GM12801 (cell line): ENCODE measurements around the gene ZNF578.

ENCODE experiments used
- TF ChIP-seq, protein P1 (sequence below): IDR thresholded peaks from one replicate; pipeline ENCODE4 v1.5.1; 2011; ENCODE audit warnings: control low read depth; ENCODE audit not compliant: insufficient read length; ENCODE audit errors: extremely low read depth

Gene ZNF578

DNA sequence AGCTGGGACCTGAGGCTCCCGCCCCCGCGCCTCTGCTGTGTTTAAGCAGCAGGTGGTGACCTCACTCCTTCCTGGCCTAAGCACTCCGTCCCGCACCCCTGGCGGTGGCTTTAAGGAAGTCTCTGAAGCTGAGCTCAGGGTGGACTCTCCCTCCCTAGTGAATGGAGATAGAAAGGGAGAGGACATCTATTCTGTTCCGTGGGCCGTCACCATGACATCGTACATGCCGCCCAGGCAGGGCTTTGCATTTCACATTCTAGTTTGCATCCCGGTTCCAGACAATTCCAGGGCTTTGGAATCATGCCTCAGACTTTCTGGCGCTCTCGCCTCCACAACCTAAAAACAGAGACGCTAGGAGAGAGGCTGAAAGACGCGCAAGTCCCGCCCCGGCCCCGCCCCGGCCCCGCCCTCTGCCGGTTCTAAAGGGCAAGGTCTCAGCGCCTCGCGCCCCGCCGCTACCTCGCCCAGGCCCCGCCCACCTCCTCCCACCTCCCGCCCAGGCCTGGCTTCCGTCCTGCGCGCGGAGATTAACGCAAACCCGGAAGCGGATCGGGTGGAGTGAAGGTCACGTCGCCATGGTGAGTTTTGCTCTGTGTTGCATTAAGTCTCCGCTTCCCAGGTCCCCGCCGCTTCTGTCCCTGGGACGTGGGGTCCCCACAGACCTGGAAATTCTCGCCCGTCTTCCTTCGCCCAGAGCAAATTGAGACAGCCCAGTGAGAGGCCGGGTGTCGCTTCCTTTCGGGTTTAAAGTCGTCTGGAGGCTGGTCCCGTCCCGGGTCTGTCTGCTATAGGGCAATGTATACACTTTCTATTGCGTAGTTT, 74.0 kb downstream of the ZNF578 start, which contains the start of gene ZNF808:
Gene ZNF808 (plus strand): TSS at position 535 of the 822 bp plus-strand sequence. CDS start 15,617 bp downstream, outside the sequence.
- TF ChIP-seq, protein P1, sequence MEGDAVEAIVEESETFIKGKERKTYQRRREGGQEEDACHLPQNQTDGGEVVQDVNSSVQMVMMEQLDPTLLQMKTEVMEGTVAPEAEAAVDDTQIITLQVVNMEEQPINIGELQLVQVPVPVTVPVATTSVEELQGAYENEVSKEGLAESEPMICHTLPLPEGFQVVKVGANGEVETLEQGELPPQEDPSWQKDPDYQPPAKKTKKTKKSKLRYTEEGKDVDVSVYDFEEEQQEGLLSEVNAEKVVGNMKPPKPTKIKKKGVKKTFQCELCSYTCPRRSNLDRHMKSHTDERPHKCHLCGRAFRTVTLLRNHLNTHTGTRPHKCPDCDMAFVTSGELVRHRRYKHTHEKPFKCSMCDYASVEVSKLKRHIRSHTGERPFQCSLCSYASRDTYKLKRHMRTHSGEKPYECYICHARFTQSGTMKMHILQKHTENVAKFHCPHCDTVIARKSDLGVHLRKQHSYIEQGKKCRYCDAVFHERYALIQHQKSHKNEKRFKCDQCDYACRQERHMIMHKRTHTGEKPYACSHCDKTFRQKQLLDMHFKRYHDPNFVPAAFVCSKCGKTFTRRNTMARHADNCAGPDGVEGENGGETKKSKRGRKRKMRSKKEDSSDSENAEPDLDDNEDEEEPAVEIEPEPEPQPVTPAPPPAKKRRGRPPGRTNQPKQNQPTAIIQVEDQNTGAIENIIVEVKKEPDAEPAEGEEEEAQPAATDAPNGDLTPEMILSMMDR = no peak

DNA sequence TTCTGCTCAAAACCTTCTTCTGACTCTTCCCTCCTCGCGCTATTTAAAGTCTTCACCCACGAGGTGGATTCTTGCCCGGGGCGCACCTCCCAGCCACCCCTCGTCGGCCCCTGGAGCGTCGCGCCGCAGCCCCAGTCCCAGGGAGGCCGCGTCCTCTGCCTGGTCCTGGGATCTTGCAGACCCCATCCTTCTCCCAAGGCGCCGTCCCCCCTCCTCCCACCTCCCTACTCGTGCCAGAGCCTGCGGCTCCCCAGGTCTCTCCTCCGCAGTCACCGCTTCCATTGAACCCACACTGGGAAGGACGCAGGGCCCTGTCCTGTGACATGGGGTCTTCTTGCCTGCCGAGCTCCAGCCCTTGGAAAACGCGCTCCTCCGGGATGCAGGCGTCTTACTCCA, 74.6 kb downstream of the ZNF578 start:
- TF ChIP-seq, protein P1 = no peak

DNA sequence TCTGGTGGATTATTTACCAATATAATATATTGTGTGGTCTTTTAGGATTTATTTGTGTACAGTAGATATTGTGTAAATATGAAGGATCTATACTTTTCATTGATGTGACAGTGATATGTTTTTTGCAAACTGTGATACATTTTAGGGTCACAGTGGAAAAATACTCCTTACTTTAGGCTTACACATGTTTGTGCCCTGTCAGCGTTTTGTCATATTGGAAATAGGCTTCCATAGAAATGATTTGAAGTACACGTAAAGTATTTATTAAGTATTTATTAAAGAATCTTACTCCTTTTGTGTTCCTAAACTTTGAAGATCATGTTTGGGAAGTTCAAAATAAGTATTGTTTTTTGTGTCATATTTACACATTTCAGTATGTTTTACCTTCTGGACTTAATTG, 79.1 kb downstream of the ZNF578 start:
- TF ChIP-seq, protein P1 = no peak

DNA sequence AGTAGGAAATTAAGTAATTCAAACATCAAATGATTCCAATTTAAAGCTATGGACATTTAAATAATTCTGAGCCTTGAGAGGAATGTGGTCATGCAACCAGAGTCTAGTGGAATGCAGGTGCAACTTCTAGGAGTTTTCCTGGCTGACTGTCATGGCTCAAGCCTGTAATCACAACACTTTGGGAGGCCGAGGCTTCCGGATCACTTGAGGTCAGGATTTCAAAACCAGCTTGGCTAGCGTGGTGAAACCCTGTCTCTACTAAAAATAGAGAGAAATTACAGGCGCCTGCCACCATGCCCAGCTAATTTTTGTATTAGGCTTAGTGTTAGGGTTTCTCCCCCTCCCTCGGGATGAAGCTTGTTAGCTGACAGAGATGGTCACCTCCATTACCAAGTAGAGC, 80.5 kb downstream of the ZNF578 start:
- TF ChIP-seq, protein P1 = no peak

DNA sequence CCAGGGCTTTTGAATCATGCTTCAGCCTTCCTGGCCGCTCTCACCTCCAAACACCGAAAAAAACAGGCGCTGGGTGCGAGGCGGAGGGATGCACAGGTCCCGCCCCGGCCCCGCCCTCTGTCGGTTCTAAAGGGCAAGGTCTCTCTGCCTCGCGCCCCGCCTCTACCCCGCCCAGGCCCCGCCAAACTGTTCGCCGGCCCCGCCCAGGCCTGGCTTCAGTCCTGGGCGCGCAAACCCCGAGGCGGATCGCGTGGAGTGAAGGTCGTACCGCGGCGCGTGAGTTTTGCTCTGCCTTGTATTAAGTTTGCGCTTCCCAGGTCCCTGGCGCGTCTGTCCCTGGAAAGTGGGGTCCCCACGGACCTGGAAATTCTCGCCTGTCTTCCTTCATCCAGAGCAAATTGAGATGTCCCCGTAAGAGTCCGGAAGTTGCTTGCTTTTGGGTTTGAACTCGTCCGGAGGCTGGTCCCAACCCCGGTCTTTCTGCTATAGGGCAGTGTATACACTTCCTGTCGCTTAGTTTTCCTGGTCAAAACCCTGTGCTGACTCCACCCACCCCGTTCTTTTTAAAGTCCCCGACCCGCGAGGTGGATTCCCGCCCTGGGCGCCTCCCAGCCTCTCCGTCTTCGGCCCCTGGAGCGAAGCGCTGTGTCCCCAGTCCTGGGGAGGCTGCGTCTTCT, 82.6 kb downstream of the ZNF578 start:
- TF ChIP-seq, protein P1 = no peak

DNA sequence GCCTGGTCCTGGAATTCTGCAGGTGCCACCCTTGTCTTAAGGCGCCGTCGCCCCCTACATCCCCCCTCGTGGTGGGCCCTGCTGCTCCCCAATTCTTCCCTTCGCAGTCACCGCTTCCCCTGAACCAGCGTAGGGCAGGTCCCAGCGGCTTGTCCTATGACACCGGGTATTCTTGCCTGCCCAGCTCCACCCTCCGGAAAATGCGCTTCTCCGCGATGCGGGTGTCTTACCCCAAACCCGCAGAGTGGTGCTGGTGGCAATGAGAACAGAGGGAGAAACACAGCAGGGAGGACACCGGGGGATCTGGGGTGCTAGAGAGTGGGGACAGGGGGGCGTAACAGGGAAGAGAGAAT, 83.1 kb downstream of the ZNF578 start:
- TF ChIP-seq, protein P1 = no peak

DNA sequence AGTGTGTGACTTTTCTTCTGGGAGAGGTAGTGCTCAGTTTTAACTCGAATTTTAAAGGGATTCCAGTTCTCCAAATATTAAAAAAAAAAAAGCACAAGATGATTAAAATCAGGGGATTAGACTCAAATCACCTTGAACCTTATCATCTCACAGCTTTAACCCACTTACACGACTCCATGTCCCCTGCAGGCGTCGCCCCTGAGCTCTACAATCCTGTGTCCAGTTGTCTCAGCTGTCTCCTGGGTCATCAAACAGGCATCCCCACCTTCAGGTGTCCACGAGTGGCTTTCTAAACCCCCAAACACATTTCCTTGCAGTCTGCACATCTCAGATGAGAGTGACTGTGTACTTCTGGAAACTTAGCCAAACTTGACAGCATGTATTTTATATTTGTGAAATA, 88.3 kb downstream of the ZNF578 start:
- TF ChIP-seq, protein P1 = no peak
